Activated CD4-positive, alpha-beta T cell treated with anti-CD3 and anti-CD28 coated beads, Interleukin-2, amount 10 ng/mL, durations not matched to agents 7 days and 5 days (primary cell): ENCODE data around the gene TNFSF18. TPM values are rescaled to one million over a fixed set of nuclear protein-coding genes. Genes with fewer than 3 reads are reported as not detected.
"Not testable (repeated sequence)": the region's sequence is repeated elsewhere in the genome, so short reads cannot be mapped to it uniquely, and the experiment has no call there.

Experiments
- CTCF ChIA-PET: fragments of 350-600 bp; sonication (Branson Sonifier 250); formaldehyde crosslinking; loops from one replicate; lab custom pipeline; 2021; ENCODE audit warnings: antibody characterized with exemption; lab: Charles Lee
- POLR2A ChIA-PET: fragments of 350-600 bp; sonication (Branson Sonifier 250); formaldehyde crosslinking; loops from one replicate; lab custom pipeline; 2021; ENCODE audit warnings: antibody characterized with exemption; lab: Charles Lee
- DNase-seq: peaks from one replicate; pipeline ENCODE4 v3.0.0-alpha.2; 2020
- H3K27ac Mint-ChIP-seq: one replicate; pipeline ENCODE4 v1.8.0; 2021; ENCODE audit warnings: mild to moderate bottlenecking, moderate library complexity, mixed read lengths
- H3K27me3 Mint-ChIP-seq: one replicate; pipeline ENCODE4 v1.8.0; 2021; ENCODE audit warnings: mixed read lengths
- H3K36me3 Mint-ChIP-seq: one replicate; pipeline ENCODE4 v1.8.0; 2021; ENCODE audit warnings: low read depth, mixed read lengths
- H3K4me1 Mint-ChIP-seq: one replicate; pipeline ENCODE4 v1.8.0; 2021; ENCODE audit warnings: mixed read lengths
- H3K4me3 Mint-ChIP-seq: one replicate; pipeline ENCODE4 v1.8.0; 2021; ENCODE audit warnings: mild to moderate bottlenecking, moderate library complexity, mixed read lengths
- H3K9me3 Mint-ChIP-seq: one replicate; pipeline ENCODE4 v1.8.0; 2021; ENCODE audit warnings: mixed read lengths
- total RNA-seq, 2 experiments: library from RNA; stranded (reverse); gene quantifications; one replicate each; pipeline ENCODE4 v1.2.3, GENCODE V29; 2021

Gene TNFSF18
- not detected for total RNA-seq

- POLR2A ChIA-PET, result interaction anchor here (0.7 kb wide), 1 partner anchor 12 kb away, joined by 5 read pairs; no protein-coding TSS in a partner anchor
- CTCF ChIA-PET, result interaction anchor here (0.6 to 1.2 kb wide), 2 partner anchors 26 to 27 kb away, joined by 3 to 4 read pairs; no protein-coding TSS in a partner anchor
- Mint-ChIP-seq H3K36me3 (no peaks in the 10 kb centered on the region), H3K9me3 (no peaks in the 10 kb centered on the region), H3K4me1 (no peaks in the 10 kb centered on the region), H3K4me3 (no peak within 1 kb of the TSS), H3K27ac (no peak within 1 kb of the TSS), H3K27me3 (peaks cover 9% of the 10 kb centered on the region)
- no peak for DNase-seq
Observed at GRCh38 chr1:173050865-173051264, at the start of gene TNFSF18. TSS of gene TNFSF18 (minus strand) at chr1:173050941. CDS start at chr1:173050896, 45 bp downstream.

- H3K4me3 Mint-ChIP-seq, result no peak overlapping the region
- peaks cover 7% of the 10 kb centered on the region for H3K27me3 Mint-ChIP-seq
- H3K27ac Mint-ChIP-seq, result no peak overlapping the region
- CTCF ChIA-PET, result no interaction called here
- peaks cover 2% of the 10 kb centered on the region for H3K9me3 Mint-ChIP-seq
- DNase-seq, result no peak
- POLR2A ChIA-PET, result no interaction called here
- H3K4me1 Mint-ChIP-seq, result no peaks in the 10 kb centered on the region
- no peaks in the 10 kb centered on the region for H3K36me3 Mint-ChIP-seq
Observed at GRCh38 chr1:173099166-173099565, 48.4 kb upstream of the TNFSF18 start.

- no peak overlapping the region for H3K27ac Mint-ChIP-seq
- CTCF ChIA-PET, result no interaction called here
- no peak overlapping the region for H3K4me3 Mint-ChIP-seq
- H3K36me3 Mint-ChIP-seq, result no peaks in the 10 kb centered on the region
- peaks cover 2% of the 10 kb centered on the region for H3K9me3 Mint-ChIP-seq
- POLR2A ChIA-PET, result no interaction called here
- no peak for DNase-seq
- peaks cover 7% of the 10 kb centered on the region for H3K27me3 Mint-ChIP-seq
- H3K4me1 Mint-ChIP-seq, result no peaks in the 10 kb centered on the region
Observed at GRCh38 chr1:173098117-173098516, 47.4 kb upstream of the TNFSF18 start.

GRCh38 chr1:173097001-173097400 is 46.3 kb upstream of the TNFSF18 start:
- CTCF ChIA-PET, result no interaction called here
- no peaks in the 10 kb centered on the region for H3K4me1 Mint-ChIP-seq
- peaks cover 7% of the 10 kb centered on the region for H3K27me3 Mint-ChIP-seq
- H3K36me3 Mint-ChIP-seq, result no peaks in the 10 kb centered on the region
- no peaks in the 10 kb centered on the region for H3K9me3 Mint-ChIP-seq
- DNase-seq, result no peak
- H3K4me3 Mint-ChIP-seq, result no peak overlapping the region
- POLR2A ChIA-PET, result no interaction called here
- H3K27ac Mint-ChIP-seq, result no peak overlapping the region

GRCh38 chr1:173095632-173096031 is 44.9 kb upstream of the TNFSF18 start:
- Mint-ChIP-seq H3K4me1 (no peaks in the 10 kb centered on the region), H3K9me3 (no peaks in the 10 kb centered on the region), H3K4me3 (no peak overlapping the region), H3K27me3 (peaks cover 7% of the 10 kb centered on the region), H3K27ac (no peak overlapping the region), H3K36me3 (no peaks in the 10 kb centered on the region)
- DNase-seq, result no peak
- ChIA-PET CTCF (no interaction called here), POLR2A (no interaction called here)

- ChIA-PET POLR2A (no interaction called here), CTCF (no interaction called here)
- H3K27me3 Mint-ChIP-seq, result peaks cover 7% of the 10 kb centered on the region
- H3K9me3 Mint-ChIP-seq, result no peaks in the 10 kb centered on the region
- H3K4me3 Mint-ChIP-seq, result no peak overlapping the region
- H3K4me1 Mint-ChIP-seq, result no peaks in the 10 kb centered on the region
- no peak for DNase-seq
- no peaks in the 10 kb centered on the region for H3K36me3 Mint-ChIP-seq
- H3K27ac Mint-ChIP-seq, result no peak overlapping the region
Observed at GRCh38 chr1:173094541-173094940, 43.8 kb upstream of the TNFSF18 start.

- no peaks in the 10 kb centered on the region for H3K4me1 Mint-ChIP-seq
- H3K36me3 Mint-ChIP-seq, result no peaks in the 10 kb centered on the region
- DNase-seq, result no peak
- POLR2A ChIA-PET, result no interaction called here
- no peaks in the 10 kb centered on the region for H3K9me3 Mint-ChIP-seq
- peaks cover 7% of the 10 kb centered on the region for H3K27me3 Mint-ChIP-seq
- H3K4me3 Mint-ChIP-seq, result no peak overlapping the region
- CTCF ChIA-PET, result no interaction called here
- no peak overlapping the region for H3K27ac Mint-ChIP-seq
Observed at GRCh38 chr1:173093691-173094445, 43.1 kb upstream of the TNFSF18 start.

- ChIA-PET POLR2A (no interaction called here), CTCF (interaction anchor here (0.6 kb wide), 1 partner anchor 137 kb away, joined by 5 read pairs; no protein-coding TSS in a partner anchor)
- no peaks in the 10 kb centered on the region for H3K4me1 Mint-ChIP-seq
Observed at GRCh38 chr1:173084292-173084691, 33.6 kb upstream of the TNFSF18 start.

GRCh38 chr1:173082913-173083312 is 32.2 kb upstream of the TNFSF18 start:
- H3K9me3 Mint-ChIP-seq, result no peaks in the 10 kb centered on the region
- no peak overlapping the region for H3K4me3 Mint-ChIP-seq
- no peak overlapping the region for H3K27ac Mint-ChIP-seq
- peaks cover 9% of the 10 kb centered on the region for H3K27me3 Mint-ChIP-seq
- ChIA-PET CTCF (no interaction called here), POLR2A (no interaction called here)
- DNase-seq, result no peak
- no peaks in the 10 kb centered on the region for H3K4me1 Mint-ChIP-seq
- H3K36me3 Mint-ChIP-seq, result no peaks in the 10 kb centered on the region

More at GRCh38 chr1:173084292-173084691, 33.6 kb upstream of the TNFSF18 start:
- no peak overlapping the region for H3K4me3 Mint-ChIP-seq
- H3K27me3 Mint-ChIP-seq, result peaks cover 9% of the 10 kb centered on the region
- H3K9me3 Mint-ChIP-seq, result no peaks in the 10 kb centered on the region
- no peak overlapping the region for H3K27ac Mint-ChIP-seq
- H3K36me3 Mint-ChIP-seq, result no peaks in the 10 kb centered on the region
- DNase-seq, result no peak

- H3K4me3 Mint-ChIP-seq, DNase-seq, H3K9me3 Mint-ChIP-seq, H3K36me3 Mint-ChIP-seq, H3K27ac Mint-ChIP-seq, H3K4me1 Mint-ChIP-seq, H3K27me3 Mint-ChIP-seq, POLR2A ChIA-PET: not testable (repeated sequence)
- CTCF ChIA-PET, result interaction anchor here (0.6 kb wide), 1 partner anchor 84 kb away, joined by 5 read pairs; no protein-coding TSS in a partner anchor
Observed at GRCh38 chr1:173074217-173074616, 23.5 kb upstream of the TNFSF18 start.

- Mint-ChIP-seq H3K36me3 (no peaks in the 10 kb centered on the region), H3K9me3 (peaks cover 4% of the 10 kb centered on the region), H3K27ac (no peak overlapping the region), H3K27me3 (peaks cover 15% of the 10 kb centered on the region), H3K4me3 (no peak overlapping the region), H3K4me1 (peaks cover 3% of the 10 kb centered on the region)
- CTCF ChIA-PET, result no interaction called here
- POLR2A ChIA-PET, result no interaction called here
- DNase-seq, result no peak
Observed at GRCh38 chr1:173064011-173064410, 13.3 kb upstream of the TNFSF18 start.

- H3K27me3 Mint-ChIP-seq, result peaks cover 15% of the 10 kb centered on the region
- no peak for DNase-seq
- H3K4me1 Mint-ChIP-seq, result peaks cover 3% of the 10 kb centered on the region
- ChIA-PET POLR2A (interaction anchor here (0.5 kb wide), 1 partner anchor 12 kb away, joined by 5 read pairs; no protein-coding TSS in a partner anchor), CTCF (interaction anchor here (0.7 kb wide), 1 partner anchor 23 kb away, joined by 4 read pairs; no protein-coding TSS in a partner anchor)
- no peak overlapping the region for H3K27ac Mint-ChIP-seq
- no peaks in the 10 kb centered on the region for H3K36me3 Mint-ChIP-seq
- H3K4me3 Mint-ChIP-seq, result no peak overlapping the region
- H3K9me3 Mint-ChIP-seq, result peaks cover 3% of the 10 kb centered on the region
Observed at GRCh38 chr1:173063171-173063570, 12.4 kb upstream of the TNFSF18 start.

GRCh38 chr1:173062150-173062938 is 11.6 kb upstream of the TNFSF18 start:
- peaks cover 3% of the 10 kb centered on the region for H3K4me1 Mint-ChIP-seq

More at GRCh38 chr1:173062150-173062938, 11.6 kb upstream of the TNFSF18 start:
- peaks cover 13% of the 10 kb centered on the region for H3K27me3 Mint-ChIP-seq
- H3K4me3 Mint-ChIP-seq, result no peak overlapping the region
- H3K27ac Mint-ChIP-seq, result no peak overlapping the region
- peaks cover 3% of the 10 kb centered on the region for H3K9me3 Mint-ChIP-seq
- ChIA-PET POLR2A (no interaction called here), CTCF (no interaction called here)
- H3K36me3 Mint-ChIP-seq, result no peaks in the 10 kb centered on the region
- no peak for DNase-seq
